H9 (cell line): ENCODE data around the gene KCNA5. TPM values are rescaled to one million over a fixed set of nuclear protein-coding genes. Genes with fewer than 3 reads are reported as not detected.

Experiments
- DNase-seq: peaks from one replicate; pipeline ENCODE4 v3.0.0-alpha.2; 2017
- H2AFZ ChIP-seq: one replicate; pipeline ENCODE4 v1.6.1; 2013; ENCODE audit warnings: mild to moderate bottlenecking, low read length, control low read depth, moderate library complexity
- H2AK5ac ChIP-seq: 2 replicates; pipeline ENCODE4 v1.6.1; 2013; ENCODE audit warnings: low read length, control low read depth, mixed read lengths; ENCODE audit not compliant: insufficient read length
- H2BK120ac ChIP-seq: one replicate; pipeline ENCODE4 v1.6.1; 2013; ENCODE audit warnings: low read depth, mild to moderate bottlenecking, low read length, control low read depth, inconsistent platforms; ENCODE audit not compliant: poor library complexity, severe bottlenecking
- H2BK12ac ChIP-seq: 2 replicates; pipeline ENCODE4 v1.6.1; 2013; ENCODE audit warnings: low read length, control low read depth, mixed read lengths, low read depth; ENCODE audit not compliant: insufficient read length
- H2BK15ac ChIP-seq: 2 replicates; pipeline ENCODE4 v1.6.1; 2013; ENCODE audit warnings: low read depth, low read length, control low read depth
- H2BK20ac ChIP-seq: one replicate; pipeline ENCODE4 v1.6.1; 2013; ENCODE audit warnings: low read depth, mild to moderate bottlenecking, low read length, control low read depth, inconsistent platforms; ENCODE audit not compliant: poor library complexity, severe bottlenecking
- H2BK5ac ChIP-seq: 2 replicates; pipeline ENCODE4 v1.6.1; 2013; ENCODE audit warnings: low read length, control low read depth, mixed read lengths; ENCODE audit not compliant: insufficient read length
- H3K14ac ChIP-seq: 2 replicates; pipeline ENCODE4 v1.6.1; 2013; ENCODE audit warnings: low read length, control low read depth; ENCODE audit not compliant: insufficient read depth
- H3K18ac ChIP-seq: 2 replicates; pipeline ENCODE4 v1.6.1; 2013; ENCODE audit warnings: low read depth, mild to moderate bottlenecking, mixed read lengths, low read length, control low read depth; ENCODE audit not compliant: insufficient read length
- H3K23ac ChIP-seq: 2 replicates; pipeline ENCODE4 v1.6.1; 2013; ENCODE audit warnings: low read length, control low read depth, mixed read lengths, low read depth; ENCODE audit not compliant: insufficient read length
- H3K23me2 ChIP-seq: 2 replicates; pipeline ENCODE4 v1.6.1; 2013; ENCODE audit warnings: low read depth, mild to moderate bottlenecking, mixed read lengths, low read length, control low read depth; ENCODE audit not compliant: insufficient read length, poor library complexity, severe bottlenecking
- H3K27ac ChIP-seq: 2 replicates; pipeline ENCODE4 v1.5.1; 2013; ENCODE audit warnings: low read length, control low read depth, mixed read lengths, low read depth; ENCODE audit not compliant: insufficient read length
- H3K27me3 ChIP-seq: 2 replicates; pipeline ENCODE4 v1.6.1; 2013; ENCODE audit warnings: low read length, control low read depth, inconsistent platforms; ENCODE audit not compliant: insufficient read depth
- H3K4ac ChIP-seq: 2 replicates; pipeline ENCODE4 v1.6.1; 2013; ENCODE audit warnings: low read depth, mild to moderate bottlenecking, control low read depth, inconsistent platforms, low read length, moderate library complexity
- H3K4me1 ChIP-seq: 2 replicates; pipeline ENCODE4 v1.6.1; 2013; ENCODE audit warnings: low read length, control low read depth, inconsistent platforms; ENCODE audit not compliant: insufficient read depth
- H3K4me2 ChIP-seq: 2 replicates; pipeline ENCODE4 v1.6.1; 2013; ENCODE audit warnings: low read length, control low read depth, mixed read lengths; ENCODE audit not compliant: insufficient read length, insufficient read depth
- H3K56ac ChIP-seq: 2 replicates; pipeline ENCODE4 v1.6.1; 2013; ENCODE audit warnings: low read depth, mild to moderate bottlenecking, mixed read lengths, low read length, control low read depth; ENCODE audit not compliant: insufficient read length
- H3K79me1 ChIP-seq: 2 replicates; pipeline ENCODE4 v1.6.1; 2013; ENCODE audit warnings: low read depth, mild to moderate bottlenecking, moderate library complexity, low read length, control low read depth, inconsistent platforms; ENCODE audit not compliant: insufficient read depth, poor library complexity, severe bottlenecking
- H3K79me2 ChIP-seq: 2 replicates; pipeline ENCODE4 v1.6.1; 2013; ENCODE audit warnings: low read length, control low read depth, inconsistent platforms; ENCODE audit not compliant: insufficient read depth
- H3K9ac ChIP-seq: 2 replicates; pipeline ENCODE4 v1.6.1; 2013; ENCODE audit warnings: low read length, control low read depth, mixed read lengths; ENCODE audit not compliant: insufficient read length; ENCODE audit errors: extremely low read depth
- H3K9me3 ChIP-seq: one replicate; pipeline ENCODE4 v1.6.1; 2013; ENCODE audit warnings: low read depth, low read length, inconsistent platforms; ENCODE audit not compliant: control insufficient read depth
- H3T11ph ChIP-seq: one replicate; pipeline ENCODE4 v1.6.1; 2013; ENCODE audit warnings: mild to moderate bottlenecking, low read length, control low read depth, inconsistent platforms
- H4K20me1 ChIP-seq: one replicate; pipeline ENCODE4 v1.6.1; 2013; ENCODE audit not compliant: control insufficient read depth, insufficient read length, insufficient read depth
- H4K5ac ChIP-seq: 2 replicates; pipeline ENCODE4 v1.6.1; 2013; ENCODE audit warnings: low read depth, mild to moderate bottlenecking, mixed read lengths, low read length, control low read depth; ENCODE audit not compliant: insufficient read length
- H4K8ac ChIP-seq: replicated peaks from 2 replicates; pipeline ENCODE4 v1.6.1; 2013; ENCODE audit warnings: low read length, control low read depth, mixed read lengths, low read depth; ENCODE audit not compliant: insufficient read length
- H4K91ac ChIP-seq: 2 replicates; pipeline ENCODE4 v1.6.1; 2013; ENCODE audit warnings: low read depth, mild to moderate bottlenecking, moderate library complexity, mixed read lengths, low read length, control low read depth; ENCODE audit not compliant: insufficient read length
- H3K27ac Mint-ChIP-seq, 3 experiments: 2 replicates in 2 of 3; 3 replicates in 1 of 3; pipeline ENCODE4 v1.8.0; 2020 to 2021; ENCODE audit warnings: mixed read lengths in 3 of 3, mild to moderate bottlenecking in 1 of 3, moderate library complexity in 1 of 3
- H3K27me3 Mint-ChIP-seq: 2 replicates; pipeline ENCODE4 v1.8.0; 2021; ENCODE audit warnings: low read depth, mild to moderate bottlenecking, moderate library complexity, mixed read lengths
- H3K36me3 Mint-ChIP-seq, 3 experiments: 2 replicates in 2 of 3; 3 replicates in 1 of 3; pipeline ENCODE4 v1.8.0; 2020 to 2021; ENCODE audit warnings: low read depth in 3 of 3, mixed read lengths in 3 of 3; ENCODE audit not compliant: insufficient read depth in 1 of 3
- H3K4me1 Mint-ChIP-seq, 2 experiments: 2 replicates each; pipeline ENCODE4 v1.8.0; 2020; ENCODE audit warnings: mixed read lengths in 2 of 2
- H3K4me3 Mint-ChIP-seq, 2 experiments: 2 replicates in 1 of 2; 3 replicates in 1 of 2; pipeline ENCODE4 v1.8.0; 2020 to 2021; ENCODE audit warnings: mild to moderate bottlenecking in 2 of 2, mixed read lengths in 2 of 2, moderate library complexity in 1 of 2
- H3K9me3 Mint-ChIP-seq, 2 experiments: 2 replicates in 1 of 2; 3 replicates in 1 of 2; pipeline ENCODE4 v1.8.0; 2020; ENCODE audit warnings: mild to moderate bottlenecking in 2 of 2, mixed read lengths in 2 of 2, moderate library complexity in 1 of 2
- WGBS: extraction: QIAGEN DNeasy Blood & Tissue Kit; methylation state at CpG from one replicate; pipeline ENCODE4 v1.1.7; 2013; ENCODE audit warnings: missing lambda C conversion rate, low lambda C conversion rate, mixed read lengths; ENCODE audit not compliant: insufficient read length; ENCODE audit errors: extremely low coverage; 5-methylcytosine and 5-hydroxymethylcytosine counted together
- total RNA-seq: library from RNA; stranded (reverse); gene quantifications from 2 replicates; pipeline ENCODE4 v1.2.1, GENCODE V29; 2021
- TF ChIP-seq, protein P1 (sequence below): fragments of 200-600 bp; sonication (generic); conservative IDR thresholded peaks from 3 replicates; pipeline ENCODE4 v1.8.0; 2021; ENCODE audit warnings: antibody characterized with exemption, mild to moderate bottlenecking

Gene KCNA5
- total RNA-seq, 1 experiment from 2014 or later, result 0.22 TPM

DNA sequence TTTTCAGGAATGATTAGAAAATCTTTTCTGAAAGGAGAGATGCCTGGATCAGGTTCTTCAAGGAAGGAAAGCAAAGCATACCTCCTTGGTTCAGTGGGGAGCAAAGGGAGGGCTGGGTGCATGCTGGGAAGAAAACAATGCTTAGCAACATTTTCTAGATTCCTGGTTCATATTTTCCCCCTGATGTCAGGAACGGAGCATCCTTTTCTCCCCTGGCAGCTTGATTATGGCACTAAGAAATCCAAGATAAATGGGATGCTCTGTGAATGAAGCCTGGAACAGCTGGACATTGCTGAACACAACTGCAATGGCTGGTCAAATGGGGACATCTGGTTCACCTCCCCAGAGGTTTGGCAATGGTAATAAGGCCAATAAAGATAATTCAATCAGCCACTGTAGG lies 50.9 kb downstream of the KCNA5 start:
- Histone ChIP-seq H4K5ac (no peak overlapping the region), H4K91ac (no peak overlapping the region), H3K27ac (no peak overlapping the region), H2AFZ (no peak overlapping the region), H2AK5ac (no peak overlapping the region), H4K8ac (no peak overlapping the region), H3K4ac (no peak overlapping the region), H2BK15ac (no peak overlapping the region), H3K4me2 (no peak overlapping the region), H3K79me1 (no peaks in the 10 kb centered on the region), H3K9ac (no peak overlapping the region), H3K23ac (no peak overlapping the region), H3K23me2 (no peaks in the 10 kb centered on the region), H3K27me3 (no peaks in the 10 kb centered on the region; the same call in 1 of the 2 replicates), H3K56ac (no peak overlapping the region), H3K9me3 (no peaks in the 10 kb centered on the region), H3K4me1 (no peaks in the 10 kb centered on the region), H4K20me1 (no peaks in the 10 kb centered on the region), H2BK5ac (no peak overlapping the region), H2BK120ac (no peak overlapping the region), H2BK20ac (no peak overlapping the region), H3T11ph (no peak overlapping the region), H2BK12ac (no peak overlapping the region), H3K18ac (no peak overlapping the region), H3K79me2 (no peaks in the 10 kb centered on the region), H3K14ac (no peak overlapping the region)
- no peak overlapping the region for H3K27ac Mint-ChIP-seq
- H3K9me3 Mint-ChIP-seq, result no peaks in the 10 kb centered on the region
- H3K4me1 Mint-ChIP-seq, result peaks cover 8% of the 10 kb centered on the region in 2 experiments
- TF ChIP-seq, protein P1, sequence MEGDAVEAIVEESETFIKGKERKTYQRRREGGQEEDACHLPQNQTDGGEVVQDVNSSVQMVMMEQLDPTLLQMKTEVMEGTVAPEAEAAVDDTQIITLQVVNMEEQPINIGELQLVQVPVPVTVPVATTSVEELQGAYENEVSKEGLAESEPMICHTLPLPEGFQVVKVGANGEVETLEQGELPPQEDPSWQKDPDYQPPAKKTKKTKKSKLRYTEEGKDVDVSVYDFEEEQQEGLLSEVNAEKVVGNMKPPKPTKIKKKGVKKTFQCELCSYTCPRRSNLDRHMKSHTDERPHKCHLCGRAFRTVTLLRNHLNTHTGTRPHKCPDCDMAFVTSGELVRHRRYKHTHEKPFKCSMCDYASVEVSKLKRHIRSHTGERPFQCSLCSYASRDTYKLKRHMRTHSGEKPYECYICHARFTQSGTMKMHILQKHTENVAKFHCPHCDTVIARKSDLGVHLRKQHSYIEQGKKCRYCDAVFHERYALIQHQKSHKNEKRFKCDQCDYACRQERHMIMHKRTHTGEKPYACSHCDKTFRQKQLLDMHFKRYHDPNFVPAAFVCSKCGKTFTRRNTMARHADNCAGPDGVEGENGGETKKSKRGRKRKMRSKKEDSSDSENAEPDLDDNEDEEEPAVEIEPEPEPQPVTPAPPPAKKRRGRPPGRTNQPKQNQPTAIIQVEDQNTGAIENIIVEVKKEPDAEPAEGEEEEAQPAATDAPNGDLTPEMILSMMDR, result no peak
- no peaks in the 10 kb centered on the region for H3K36me3 Mint-ChIP-seq
- H3K4me3 Mint-ChIP-seq, result no peak overlapping the region
- DNase-seq, result no peak
- H3K27me3 Mint-ChIP-seq, result peaks cover 7% of the 10 kb centered on the region
- WGBS, result no CpG with 5 or more reads among the region's 1 CpG
